Measurements from ENCODE around the gene TANC1.
A peak's percentile ranks its signal among the peaks of the same experiment; 100 is the strongest.

Gene TANC1

DNA sequence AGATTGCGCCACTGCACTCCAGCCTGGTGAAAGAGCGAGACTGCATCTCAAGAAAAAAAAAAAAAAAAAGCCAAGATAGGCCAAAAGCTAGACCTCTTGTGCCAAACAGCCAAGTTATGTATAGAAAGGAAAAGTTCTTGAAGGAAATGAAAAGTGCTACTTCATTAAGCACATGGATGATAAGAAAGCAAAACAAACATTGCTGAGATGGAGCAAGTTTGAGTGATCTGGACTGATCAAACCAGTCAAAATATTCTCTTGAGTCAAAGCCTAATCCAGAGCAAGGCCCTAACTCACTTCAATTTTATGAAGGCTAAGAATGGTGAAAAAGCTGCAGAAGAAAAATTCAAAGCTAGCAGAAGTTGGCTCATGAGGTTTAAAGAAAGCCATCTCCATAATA lies 28.1 kb upstream of the TANC1 start:
- no peak for TF ChIP-seq JUND (IDR thresholded peaks at IDR 0.05; ENCODE audit: low read depth)
- no peak for DNase-seq (ENCODE audit: low read depth in 1 of 2, low spot score in 1 of 2)
- in situ Hi-C loops (cut with HindIII; ENCODE audit: low pct_unique_long_range_greater_than_20kb, low sequenced_read_pairs) = no loop called here

- no peak for TF ChIP-seq JUND (IDR thresholded peaks at IDR 0.05; ENCODE audit: low read depth)
- in situ Hi-C loops (cut with HindIII; ENCODE audit: low pct_unique_long_range_greater_than_20kb, low sequenced_read_pairs) = no loop called here
Measured at GRCh38 chr2:158943973-158944372, 24.5 kb upstream of the TANC1 start.

GRCh38 chr2:158948964-158949699 lies 19.3 kb upstream of the TANC1 start:
- no peak for TF ChIP-seq JUND (IDR thresholded peaks at IDR 0.05; ENCODE audit: low read depth)
- in situ Hi-C loops (cut with HindIII; ENCODE audit: low pct_unique_long_range_greater_than_20kb, low sequenced_read_pairs) = no loop called here
- no peak for DNase-seq (ENCODE audit: low read depth in 1 of 2, low spot score in 1 of 2)

More at GRCh38 chr2:158943973-158944372, 24.5 kb upstream of the TANC1 start:
- no peak for DNase-seq (ENCODE audit: low read depth in 1 of 2, low spot score in 1 of 2)

DNA sequence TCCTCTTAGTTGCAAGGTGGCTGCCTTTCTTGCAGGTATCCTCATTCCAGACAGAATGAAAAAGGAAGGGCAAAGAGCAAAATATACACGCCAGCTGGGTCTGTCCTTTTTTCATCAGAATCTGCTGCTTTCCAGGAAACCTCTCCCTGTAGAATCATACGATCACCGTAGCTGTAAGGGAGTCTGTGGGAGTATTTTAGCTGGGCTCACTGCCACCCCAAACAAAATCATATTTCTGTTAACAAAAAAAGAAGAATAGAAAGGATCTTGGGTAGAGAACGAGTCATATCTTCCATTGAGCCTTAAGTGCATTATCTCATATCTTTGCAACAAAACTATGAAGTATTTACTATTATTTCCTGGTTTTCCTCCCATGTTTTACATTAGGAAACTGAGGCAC lies 15.0 kb upstream of the TANC1 start:
- in situ Hi-C loops (cut with HindIII; ENCODE audit: low pct_unique_long_range_greater_than_20kb, low sequenced_read_pairs) = no loop called here
- TF ChIP-seq JUND (IDR thresholded peaks at IDR 0.05; ENCODE audit: low read depth) = no peak
- no peak for DNase-seq (ENCODE audit: low read depth in 1 of 2, low spot score in 1 of 2)

GRCh38 chr2:158953926-158954763 lies 14.3 kb upstream of the TANC1 start:
- in situ Hi-C loops (cut with HindIII; ENCODE audit: low pct_unique_long_range_greater_than_20kb, low sequenced_read_pairs) = no loop called here
- DNase-seq (ENCODE audit: low read depth in 1 of 2, low spot score in 1 of 2) = peak in 1 of 2 experiments; percentile 62
- no peak for TF ChIP-seq JUND (IDR thresholded peaks at IDR 0.05; ENCODE audit: low read depth)

- no peak for TF ChIP-seq JUND (IDR thresholded peaks at IDR 0.05; ENCODE audit: low read depth)
- in situ Hi-C loops (cut with HindIII; ENCODE audit: low pct_unique_long_range_greater_than_20kb, low sequenced_read_pairs) = no loop called here
- DNase-seq (ENCODE audit: low read depth in 1 of 2, low spot score in 1 of 2) = no peak
Measured at GRCh38 chr2:158955842-158956365, 12.5 kb upstream of the TANC1 start.

DNA sequence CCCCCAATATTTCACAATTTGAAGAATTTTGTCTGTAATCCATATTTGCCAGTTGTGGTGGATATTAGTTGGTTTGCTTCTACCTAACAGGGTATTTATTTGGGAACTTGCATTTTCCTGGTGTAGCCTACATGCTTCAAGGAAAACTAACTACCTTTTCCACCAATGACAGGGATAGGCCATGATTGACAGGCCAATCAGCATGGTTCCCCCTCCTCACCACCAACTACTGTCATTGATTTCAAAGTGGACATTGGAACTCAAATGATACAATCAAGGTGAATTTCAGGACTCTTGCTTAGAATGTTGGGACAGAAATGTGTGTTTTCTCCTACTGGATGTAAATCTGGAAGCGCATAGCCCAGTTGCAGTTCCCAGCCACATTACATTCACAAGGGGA lies 10.1 kb upstream of the TANC1 start:
- TF ChIP-seq JUND (IDR thresholded peaks at IDR 0.05; ENCODE audit: low read depth) = no peak
- in situ Hi-C loops (cut with HindIII; ENCODE audit: low pct_unique_long_range_greater_than_20kb, low sequenced_read_pairs) = no loop called here
- no peak for DNase-seq (ENCODE audit: low read depth in 1 of 2, low spot score in 1 of 2)

- DNase-seq (ENCODE audit: low read depth in 1 of 2, low spot score in 1 of 2) = no peak
- in situ Hi-C loops (cut with HindIII; ENCODE audit: low pct_unique_long_range_greater_than_20kb, low sequenced_read_pairs) = no loop called here
- no peak for TF ChIP-seq JUND (IDR thresholded peaks at IDR 0.05; ENCODE audit: low read depth)
Measured at GRCh38 chr2:158960193-158960592, 8.2 kb upstream of the TANC1 start.

- in situ Hi-C loops (cut with HindIII; ENCODE audit: low pct_unique_long_range_greater_than_20kb, low sequenced_read_pairs) = no loop called here
- TF ChIP-seq JUND (IDR thresholded peaks at IDR 0.05; ENCODE audit: low read depth) = no peak
- DNase-seq (ENCODE audit: low read depth in 1 of 2, low spot score in 1 of 2) = no peak
Measured at GRCh38 chr2:158962074-158962473, 6.4 kb upstream of the TANC1 start.

DNA sequence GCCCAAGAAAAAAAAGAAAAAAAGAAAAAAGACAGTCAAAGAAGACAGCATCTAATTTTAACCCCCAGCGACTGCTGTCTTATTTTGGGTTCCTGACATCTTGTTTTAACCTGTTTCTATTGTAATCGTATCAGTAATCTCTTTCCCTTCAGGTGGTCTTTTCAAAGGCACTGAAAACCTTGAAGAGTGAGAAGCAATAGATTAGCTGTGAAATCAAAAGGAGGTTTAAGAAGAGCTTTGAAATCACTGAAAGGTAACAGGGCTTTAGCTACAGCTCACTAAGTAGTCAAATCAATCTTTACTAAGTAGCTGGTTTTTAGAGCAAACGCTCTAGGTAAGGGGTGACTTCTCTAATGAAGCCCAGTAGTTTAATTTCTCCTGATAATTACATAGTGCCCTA lies 5.4 kb upstream of the TANC1 start:
- no peak for DNase-seq (ENCODE audit: low read depth in 1 of 2, low spot score in 1 of 2)
- in situ Hi-C loops (cut with HindIII; ENCODE audit: low pct_unique_long_range_greater_than_20kb, low sequenced_read_pairs) = no loop called here
- no peak for TF ChIP-seq JUND (IDR thresholded peaks at IDR 0.05; ENCODE audit: low read depth)

DNA sequence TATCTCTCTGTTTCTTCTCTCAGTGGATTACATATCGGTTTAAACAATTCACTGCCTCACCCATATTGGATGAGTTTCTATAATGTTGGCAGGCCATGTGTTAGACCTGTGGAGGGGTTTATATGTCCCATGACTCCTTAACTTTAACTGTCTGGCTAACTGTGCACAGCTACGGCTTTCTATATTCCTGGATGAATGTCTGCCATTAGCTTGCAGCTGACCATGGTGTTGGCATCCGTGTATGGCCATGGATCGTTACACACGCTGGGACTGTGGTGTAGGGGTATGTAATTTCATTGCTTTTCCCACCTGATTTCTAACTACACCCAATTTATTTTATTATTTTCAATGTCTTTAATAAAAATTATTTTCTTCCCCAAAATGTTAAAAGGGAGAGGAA lies 3.3 kb upstream of the TANC1 start:
- in situ Hi-C loops (cut with HindIII; ENCODE audit: low pct_unique_long_range_greater_than_20kb, low sequenced_read_pairs) = no loop called here
- TF ChIP-seq JUND (IDR thresholded peaks at IDR 0.05; ENCODE audit: low read depth) = no peak
- no peak for DNase-seq (ENCODE audit: low read depth in 1 of 2, low spot score in 1 of 2)

DNA sequence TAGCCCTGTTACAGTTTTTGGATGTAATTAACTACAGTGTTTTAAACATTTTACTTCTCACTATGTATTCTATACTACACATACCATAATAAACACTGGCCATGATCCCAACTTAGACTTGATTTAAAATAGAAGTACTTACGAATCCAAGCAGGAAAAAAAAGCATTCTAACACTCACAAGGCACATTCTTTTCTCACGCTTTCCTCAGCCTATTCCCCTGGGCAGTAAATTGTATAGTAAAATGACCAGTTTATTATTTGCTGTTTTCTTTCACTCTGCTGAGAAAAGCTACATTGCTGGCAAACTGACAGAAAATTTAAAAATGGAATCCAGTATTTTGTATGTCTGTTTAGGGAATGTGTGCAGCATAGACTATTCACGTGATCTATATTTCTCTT lies 2.8 kb upstream of the TANC1 start:
- in situ Hi-C loops (cut with HindIII; ENCODE audit: low pct_unique_long_range_greater_than_20kb, low sequenced_read_pairs) = no loop called here
- no peak for DNase-seq (ENCODE audit: low read depth in 1 of 2, low spot score in 1 of 2)
- no peak for TF ChIP-seq JUND (IDR thresholded peaks at IDR 0.05; ENCODE audit: low read depth)

GRCh38 chr2:158966312-158966711 lies 2.1 kb upstream of the TANC1 start:
- no peak for DNase-seq (ENCODE audit: low read depth in 1 of 2, low spot score in 1 of 2)
- no peak for TF ChIP-seq JUND (IDR thresholded peaks at IDR 0.05; ENCODE audit: low read depth)
- in situ Hi-C loops (cut with HindIII; ENCODE audit: low pct_unique_long_range_greater_than_20kb, low sequenced_read_pairs) = no loop called here

Data from T47D (cell line).